Hepatocyte (in vitro differentiated cells): ENCODE measurements around the gene BAHCC1. TPM values are rescaled to one million over a fixed set of nuclear protein-coding genes. Genes with fewer than 3 reads are reported as not detected.

Experiments used
- DNase-seq: peaks from one replicate; pipeline ENCODE4 v3.0.0-alpha.2; 2016; ENCODE audit warnings: low spot score
- H2AFZ ChIP-seq: fragments of 200-600 bp; sonication (generic); 2 replicates; pipeline ENCODE4 v1.6.0; 2016; ENCODE audit warnings: antibody characterized with exemption, mild to moderate bottlenecking
- H3K27ac ChIP-seq: fragments of 200-600 bp; sonication (generic); 2 replicates; pipeline ENCODE4 v1.5.1; 2016; ENCODE audit warnings: mild to moderate bottlenecking
- H3K27me3 ChIP-seq: fragments of 200-600 bp; sonication (generic); 2 replicates; pipeline ENCODE4 v1.6.1; 2016
- H3K36me3 ChIP-seq: fragments of 200-600 bp; sonication (generic); replicated peaks from 2 replicates; pipeline ENCODE4 v1.5.1; 2016; ENCODE audit warnings: low read depth; ENCODE audit not compliant: insufficient read depth
- H3K4me1 ChIP-seq: fragments of 200-600 bp; sonication (generic); 2 replicates; pipeline ENCODE4 v1.5.1; 2016; ENCODE audit warnings: mild to moderate bottlenecking, moderate library complexity; ENCODE audit not compliant: insufficient read depth
- H3K4me2 ChIP-seq: fragments of 200-600 bp; sonication (generic); 2 replicates; pipeline ENCODE4 v1.6.0; 2016
- H3K4me3 ChIP-seq: fragments of 200-600 bp; sonication (generic); 2 replicates; pipeline ENCODE4 v1.5.1; 2016; ENCODE audit warnings: mild to moderate bottlenecking
- H3K79me2 ChIP-seq: fragments of 200-600 bp; sonication (generic); 2 replicates; pipeline ENCODE4 v1.6.0; 2017; ENCODE audit warnings: mild to moderate bottlenecking
- H3K9me2 ChIP-seq: fragments of 200-600 bp; sonication (generic); replicated peaks from 2 replicates; pipeline ENCODE4 v1.6.0; 2017; ENCODE audit warnings: mild to moderate bottlenecking; ENCODE audit not compliant: insufficient read depth
- H3K9me3 ChIP-seq: fragments of 200-600 bp; sonication (generic); 2 replicates; pipeline ENCODE4 v1.5.1; 2016; ENCODE audit warnings: low read depth, mild to moderate bottlenecking
- H4K20me1 ChIP-seq: fragments of 200-600 bp; sonication (generic); 2 replicates; pipeline ENCODE4 v1.6.0; 2016; ENCODE audit warnings: mild to moderate bottlenecking; ENCODE audit not compliant: insufficient read depth, poor library complexity, severe bottlenecking
- EZH2 ChIP-seq: fragments of 200-600 bp; sonication (generic); IDR thresholded peaks from 2 replicates; pipeline ENCODE4 v1.6.1; 2016; ENCODE audit warnings: antibody characterized with exemption, mild to moderate bottlenecking, borderline replicate concordance
- EZH2phosphoT487 ChIP-seq: fragments of 200-600 bp; sonication (generic); IDR thresholded peaks from one replicate; pipeline ENCODE4 v1.6.1; 2018; ENCODE audit warnings: antibody characterized with exemption, mild to moderate bottlenecking, low read depth, moderate library complexity; ENCODE audit not compliant: unreplicated experiment, severe bottlenecking
- WGBS: methylation state at CpG from one replicate; pipeline ENCODE4 v1.1.6; 2016; ENCODE audit warnings: low lambda C conversion rate; ENCODE audit errors: missing lambda C conversion rate; 5-methylcytosine and 5-hydroxymethylcytosine counted together
- polyA plus RNA-seq: library from polyadenylated mRNA; unstranded; fragments of >200 nt; fragmentation: Nextera tagmentation; extraction: Ambion mirVana; gene quantifications from 2 replicates; pipeline ENCODE4 v1.2.1, GENCODE V29; 2016
- total RNA-seq: library from RNA; depleted of rRNA; stranded (reverse); fragments of >200 nt; gene quantifications from 2 replicates; pipeline ENCODE4 v1.2.3, GENCODE V29; 2014
- TF ChIP-seq, protein P1 (sequence below): fragments of 200-600 bp; sonication (generic); IDR thresholded peaks from 2 replicates; pipeline ENCODE4 v1.5.1; 2016; ENCODE audit warnings: antibody characterized with exemption, mild to moderate bottlenecking; ENCODE audit not compliant: poor library complexity

Gene BAHCC1
- total and polyA plus RNA-seq, 2 experiments from 2014 or later, result 6.4 to 6.6 TPM

DNA sequence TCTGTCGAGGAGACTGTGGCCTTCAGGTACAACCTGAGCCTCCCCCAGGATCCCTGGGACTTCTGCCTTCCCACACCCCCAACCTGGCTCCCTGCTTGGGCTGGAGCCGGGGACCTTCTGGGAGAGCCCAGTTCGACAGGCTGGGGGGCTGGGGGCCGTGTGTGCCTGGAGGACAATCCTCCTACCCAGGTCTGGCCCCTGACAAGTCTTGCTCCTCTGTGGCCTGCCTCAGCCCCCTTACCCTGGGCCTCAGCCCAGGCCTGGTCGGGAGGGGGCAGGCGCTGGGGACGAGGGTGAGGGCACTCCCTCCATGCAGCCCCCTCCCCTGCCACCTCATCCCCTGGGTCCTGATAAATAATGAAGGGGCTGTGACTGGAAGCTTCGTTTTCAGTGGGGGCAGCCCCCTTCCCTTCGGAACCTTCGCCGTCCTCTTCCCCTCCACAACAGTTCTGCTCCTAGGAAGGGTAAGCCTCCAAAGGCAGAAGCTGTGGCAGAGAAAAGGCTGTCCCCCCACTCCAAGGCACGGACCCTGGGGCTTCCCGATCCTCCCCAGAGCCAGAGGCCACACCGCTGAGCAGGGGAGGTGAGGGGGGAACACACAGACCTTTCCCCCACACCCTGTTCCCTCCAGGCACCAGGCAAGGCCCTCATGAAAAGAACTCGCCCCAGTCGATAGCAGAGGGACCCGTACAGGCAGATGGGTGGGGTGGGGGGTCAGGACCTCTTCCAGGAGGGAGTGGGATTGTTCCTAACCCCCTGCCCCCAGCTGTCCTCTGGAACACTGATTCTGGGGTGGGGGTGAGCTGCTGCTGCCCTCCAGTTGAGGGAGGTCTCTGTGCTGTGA is 5.0 kb upstream of the BAHCC1 start:
- no peak for DNase-seq
- H3K4me1 ChIP-seq, result peaks cover 73% of the 10 kb centered on the region
- peaks cover 6% of the 10 kb centered on the region for H4K20me1 ChIP-seq
- H3K27ac ChIP-seq, result peak overlapping the region; percentile 99
- H3K4me2 ChIP-seq, result peak overlapping the region; percentile 97
- no peak overlapping the region for H2AFZ ChIP-seq
- TF ChIP-seq EZH2phosphoT487 (no peak), EZH2 (no peak)
- TF ChIP-seq, protein P1, sequence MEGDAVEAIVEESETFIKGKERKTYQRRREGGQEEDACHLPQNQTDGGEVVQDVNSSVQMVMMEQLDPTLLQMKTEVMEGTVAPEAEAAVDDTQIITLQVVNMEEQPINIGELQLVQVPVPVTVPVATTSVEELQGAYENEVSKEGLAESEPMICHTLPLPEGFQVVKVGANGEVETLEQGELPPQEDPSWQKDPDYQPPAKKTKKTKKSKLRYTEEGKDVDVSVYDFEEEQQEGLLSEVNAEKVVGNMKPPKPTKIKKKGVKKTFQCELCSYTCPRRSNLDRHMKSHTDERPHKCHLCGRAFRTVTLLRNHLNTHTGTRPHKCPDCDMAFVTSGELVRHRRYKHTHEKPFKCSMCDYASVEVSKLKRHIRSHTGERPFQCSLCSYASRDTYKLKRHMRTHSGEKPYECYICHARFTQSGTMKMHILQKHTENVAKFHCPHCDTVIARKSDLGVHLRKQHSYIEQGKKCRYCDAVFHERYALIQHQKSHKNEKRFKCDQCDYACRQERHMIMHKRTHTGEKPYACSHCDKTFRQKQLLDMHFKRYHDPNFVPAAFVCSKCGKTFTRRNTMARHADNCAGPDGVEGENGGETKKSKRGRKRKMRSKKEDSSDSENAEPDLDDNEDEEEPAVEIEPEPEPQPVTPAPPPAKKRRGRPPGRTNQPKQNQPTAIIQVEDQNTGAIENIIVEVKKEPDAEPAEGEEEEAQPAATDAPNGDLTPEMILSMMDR, result no peak
- H3K36me3 ChIP-seq, result no peaks in the 10 kb centered on the region
- 33% methylated on average over 14 of the region's 17 CpGs for WGBS
- H3K27me3 ChIP-seq, result no peaks in the 10 kb centered on the region
- H3K9me3 ChIP-seq, result no peaks in the 10 kb centered on the region
- peaks cover 64% of the 10 kb centered on the region for H3K79me2 ChIP-seq
- no peak overlapping the region for H3K4me3 ChIP-seq
- H3K9me2 ChIP-seq, result no peaks in the 10 kb centered on the region

DNA sequence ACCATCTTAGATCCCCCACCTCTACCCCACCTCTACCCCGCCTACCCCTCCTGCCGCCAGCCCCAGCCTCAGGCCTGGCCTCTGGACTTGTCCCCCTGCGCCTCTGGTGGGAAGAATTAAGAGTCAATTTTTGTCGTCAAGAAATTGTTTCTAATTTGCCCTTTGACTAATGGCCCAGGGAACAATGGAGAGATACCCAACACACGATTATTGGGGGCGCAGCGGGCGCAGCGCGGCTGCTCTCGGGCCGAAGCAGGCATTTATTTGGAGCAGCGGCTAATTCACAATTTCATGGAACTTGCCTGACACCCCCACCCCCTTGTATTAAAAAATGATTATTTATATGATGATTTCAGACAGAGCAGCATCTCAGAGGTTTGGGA is 4.4 kb upstream of the BAHCC1 start:
- Histone ChIP-seq H3K4me3 (no peak overlapping the region), H3K4me2 (peak overlapping the region; percentile 97), H3K27ac (peak overlapping the region; percentile 99), H3K36me3 (no peaks in the 10 kb centered on the region), H3K27me3 (no peaks in the 10 kb centered on the region), H2AFZ (no peak overlapping the region), H3K79me2 (peaks cover 68% of the 10 kb centered on the region), H4K20me1 (peaks cover 6% of the 10 kb centered on the region), H3K9me2 (no peaks in the 10 kb centered on the region), H3K4me1 (peaks cover 67% of the 10 kb centered on the region), H3K9me3 (no peaks in the 10 kb centered on the region)
- TF ChIP-seq EZH2phosphoT487 (no peak), EZH2 (no peak)
- TF ChIP-seq, protein P1, result no peak
- no peak for DNase-seq
- WGBS, result 88% methylated on average over 13 of the region's 13 CpGs

DNA sequence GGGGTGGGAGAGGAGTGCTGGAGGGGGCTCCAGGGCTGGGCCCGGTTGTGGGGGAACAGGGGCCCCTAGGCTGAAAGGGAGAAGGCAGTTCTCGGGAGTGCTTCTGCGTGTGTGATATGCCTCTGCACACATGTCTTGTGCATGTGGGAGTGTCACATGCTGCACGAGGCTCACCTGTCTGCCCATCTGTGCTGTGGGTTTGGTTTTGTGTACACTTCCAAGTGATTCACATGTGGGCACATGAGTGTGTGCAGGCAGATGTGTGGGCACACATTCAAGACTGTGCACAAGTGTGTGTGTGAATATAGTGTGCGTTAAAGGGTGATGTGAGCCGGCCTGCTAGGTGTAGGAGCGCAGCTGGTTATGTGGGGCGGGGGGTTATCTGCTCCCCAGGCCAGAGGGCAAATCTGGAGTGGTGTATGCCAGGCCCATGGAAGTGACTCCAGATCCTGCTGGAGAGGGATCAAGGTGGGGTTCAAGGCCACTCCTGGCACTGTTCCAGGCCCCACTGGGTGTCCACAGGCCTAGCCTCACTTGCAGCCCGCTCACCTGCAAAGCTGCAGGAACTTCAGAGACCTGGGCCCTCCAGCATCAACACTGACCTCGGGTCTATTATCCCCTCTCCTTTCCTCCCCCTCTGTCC is 3.8 kb upstream of the BAHCC1 start:
- Histone ChIP-seq H2AFZ (no peak overlapping the region), H3K27me3 (no peaks in the 10 kb centered on the region), H3K9me2 (no peaks in the 10 kb centered on the region), H4K20me1 (peaks cover 6% of the 10 kb centered on the region), H3K27ac (peak overlapping the region; percentile 91), H3K4me3 (peak overlapping the region; percentile 63), H3K36me3 (no peaks in the 10 kb centered on the region), H3K9me3 (no peaks in the 10 kb centered on the region), H3K4me2 (peak overlapping the region; percentile 97), H3K4me1 (peaks cover 62% of the 10 kb centered on the region), H3K79me2 (peaks cover 74% of the 10 kb centered on the region)
- no peak for DNase-seq
- 75% methylated on average over 8 of the region's 10 CpGs for WGBS
- TF ChIP-seq, protein P1, result no peak
- TF ChIP-seq EZH2 (no peak), EZH2phosphoT487 (no peak)
